HG02938 (cell line): Measurements from ENCODE around the gene RREB1.

Experiments
- ATAC-seq: cut with Tn5 transposase; IDR thresholded peaks from one replicate; pipeline ENCODE4 v1.9.1; 2021; ENCODE audit warnings: mild to moderate bottlenecking, moderate library complexity; ENCODE audit not compliant: unreplicated experiment

The RREB1 gene

GRCh38 chr6:7241709-7242645, 134.2 kb downstream of the RREB1 start:
- no peak for ATAC-seq

GRCh38 chr6:7242835-7243178, 135.0 kb downstream of the RREB1 start:
- no peak for ATAC-seq

- peak; percentile 53 for ATAC-seq
These were observed 135.6 kb downstream of the RREB1 start for GRCh38 chr6:7243179-7243981.

GRCh38 chr6:7245668-7246393, 138.1 kb downstream of the RREB1 start:
- no peak for ATAC-seq

- ATAC-seq: no peak
These were observed 138.8 kb downstream of the RREB1 start for GRCh38 chr6:7246401-7247178.

- no peak for ATAC-seq
These were observed 139.4 kb downstream of the RREB1 start for GRCh38 chr6:7247179-7247456.

- no peak for ATAC-seq
These were observed 140.1 kb downstream of the RREB1 start for GRCh38 chr6:7247828-7248227.

- ATAC-seq: no peak
These were observed 141.6 kb downstream of the RREB1 start for GRCh38 chr6:7249391-7249790.

GRCh38 chr6:7249946-7250643, 142.3 kb downstream of the RREB1 start:
- ATAC-seq: no peak

GRCh38 chr6:7250812-7251211, 143.1 kb downstream of the RREB1 start:
- no peak for ATAC-seq

- ATAC-seq: no peak
These were observed 144.0 kb downstream of the RREB1 start for GRCh38 chr6:7251646-7252260.

- ATAC-seq: no peak
These were observed 144.6 kb downstream of the RREB1 start for GRCh38 chr6:7252390-7252789.

GRCh38 chr6:7254980-7255835, 147.4 kb downstream of the RREB1 start:
- no peak for ATAC-seq

GRCh38 chr6:7255918-7256317, 148.2 kb downstream of the RREB1 start:
- no peak for ATAC-seq

GRCh38 chr6:7256785-7257184, 149.0 kb downstream of the RREB1 start:
- no peak for ATAC-seq

GRCh38 chr6:7257521-7258230, 149.9 kb downstream of the RREB1 start:
- no peak for ATAC-seq

GRCh38 chr6:7258231-7258763, 150.5 kb downstream of the RREB1 start:
- ATAC-seq: no peak
